ENCODE data around the gene ENOX1. TPM values are rescaled to one million over a fixed set of nuclear protein-coding genes. Genes with fewer than 3 reads are reported as not detected.

The ENOX1 gene
- total RNA-seq, 2 donors from 2014 or later = 0.14 to 11.7 TPM

DNA sequence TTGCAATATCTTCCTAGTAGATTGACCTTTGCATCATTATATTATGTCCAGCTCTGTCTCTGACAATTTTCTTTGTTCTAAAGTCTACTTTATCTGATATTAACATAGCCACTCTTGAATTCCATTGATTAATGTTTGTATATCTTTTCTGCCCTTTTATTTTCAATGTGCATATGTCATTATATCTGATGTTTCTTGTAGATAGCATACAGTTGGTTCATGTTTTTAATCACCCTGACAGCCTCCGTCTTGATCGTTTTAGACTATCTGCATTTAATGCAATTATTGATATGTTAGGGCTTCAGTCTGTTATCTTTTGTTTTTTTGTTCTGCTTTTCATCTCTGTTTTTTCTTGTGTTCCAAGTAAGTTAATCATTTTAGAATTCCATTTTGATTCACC lies 159.8 kb downstream of the ENOX1 start:
- peaks cover 6 to 20% of the 10 kb centered on the region in 2 donors for H3K27me3 Mint-ChIP-seq
- no peak overlapping the region for H3K4me3 Mint-ChIP-seq
- ATAC-seq (no peak), DNase-seq (ENCODE audit: low spot score) (no peak)
- no peak overlapping the region for H3K27ac Mint-ChIP-seq
- H3K9me3 Mint-ChIP-seq = peaks cover 5% of the 10 kb centered on the region
- peaks cover 3% of the 10 kb centered on the region for H3K36me3 Mint-ChIP-seq
- no peaks in the 10 kb centered on the region for H3K4me1 Mint-ChIP-seq (ENCODE audit: low read depth in 2 of 2)

DNA sequence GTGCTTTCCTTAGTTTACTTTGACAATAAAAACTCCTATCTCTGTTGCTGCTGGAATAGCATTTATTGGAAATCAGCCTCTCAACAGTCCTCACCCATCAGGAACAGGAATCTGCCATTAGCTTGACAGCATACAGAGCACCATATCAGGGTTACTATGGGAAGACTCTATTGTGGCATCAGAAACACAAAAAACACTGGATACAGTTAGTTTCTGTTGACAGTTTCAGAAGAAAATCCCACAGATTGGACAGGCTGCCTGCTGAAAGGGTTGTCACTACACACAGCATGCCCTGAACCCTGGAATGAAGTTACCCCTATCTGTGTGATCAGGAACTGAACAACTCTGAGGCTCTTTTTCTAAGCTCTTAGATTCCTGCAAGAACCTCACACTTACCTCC lies 172.7 kb downstream of the ENOX1 start:
- Mint-ChIP-seq H3K4me1 (ENCODE audit: low read depth in 2 of 2) (no peaks in the 10 kb centered on the region), H3K4me3 (no peak overlapping the region), H3K27me3 (no peaks in the 10 kb centered on the region), H3K36me3 (peaks cover 4% of the 10 kb centered on the region), H3K9me3 (peaks cover 3% of the 10 kb centered on the region), H3K27ac (no peak overlapping the region)
- no peak for DNase-seq (ENCODE audit: low spot score)
- no peak for ATAC-seq

DNA sequence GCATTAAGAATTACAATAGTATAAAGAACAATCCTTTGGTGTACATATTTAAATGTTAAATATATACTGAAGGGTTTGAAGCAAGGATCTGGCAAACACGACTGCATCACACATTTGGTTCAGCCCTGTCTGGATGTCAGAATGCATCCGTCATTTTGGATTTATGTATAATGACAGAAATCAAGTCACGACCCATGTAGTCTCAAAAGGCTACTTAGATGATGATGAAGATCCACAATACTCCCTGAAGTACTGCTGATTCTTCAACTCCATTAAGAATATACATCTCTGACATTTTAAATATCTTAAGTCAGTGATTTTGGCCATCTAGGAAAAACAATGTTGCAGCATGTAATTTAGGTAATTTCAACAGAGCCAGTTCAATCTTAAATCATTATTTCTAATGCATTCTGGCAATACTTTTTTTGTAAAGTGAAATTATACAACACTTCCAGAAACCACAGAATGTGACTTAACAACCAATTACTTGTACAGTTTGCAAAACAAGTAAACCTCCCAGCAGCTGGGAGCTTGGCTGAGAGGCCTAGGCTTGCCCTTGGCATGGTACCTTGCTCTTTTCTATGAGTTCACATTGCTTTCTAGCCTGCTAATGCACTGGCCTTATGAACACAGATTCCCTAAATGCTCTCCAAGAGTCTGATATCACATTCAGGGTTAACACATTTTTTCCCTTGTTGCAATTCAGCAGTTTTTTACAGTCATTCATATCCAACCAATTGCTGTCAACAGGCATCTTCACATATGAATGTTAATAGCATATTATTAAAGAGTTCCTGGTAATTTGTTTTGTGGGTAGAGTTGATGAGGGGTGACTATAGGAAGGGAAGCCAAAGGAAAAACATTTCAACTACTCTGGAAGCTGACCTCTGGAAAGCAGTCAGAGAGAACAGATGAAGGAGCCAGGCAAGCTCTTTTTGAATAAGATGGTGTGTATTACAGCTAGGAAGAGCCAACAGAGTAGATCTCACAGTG lies 175.2 kb downstream of the ENOX1 start:
- Mint-ChIP-seq H3K27ac (no peak overlapping the region), H3K4me3 (no peak overlapping the region), H3K9me3 (no peaks in the 10 kb centered on the region), H3K36me3 (no peaks in the 10 kb centered on the region), H3K4me1 (ENCODE audit: low read depth in 2 of 2) (no peaks in the 10 kb centered on the region), H3K27me3 (peaks cover 0 to under 1% of the 10 kb centered on the region in 2 donors)
- ATAC-seq (no peak), DNase-seq (ENCODE audit: low spot score) (no peak)

DNA sequence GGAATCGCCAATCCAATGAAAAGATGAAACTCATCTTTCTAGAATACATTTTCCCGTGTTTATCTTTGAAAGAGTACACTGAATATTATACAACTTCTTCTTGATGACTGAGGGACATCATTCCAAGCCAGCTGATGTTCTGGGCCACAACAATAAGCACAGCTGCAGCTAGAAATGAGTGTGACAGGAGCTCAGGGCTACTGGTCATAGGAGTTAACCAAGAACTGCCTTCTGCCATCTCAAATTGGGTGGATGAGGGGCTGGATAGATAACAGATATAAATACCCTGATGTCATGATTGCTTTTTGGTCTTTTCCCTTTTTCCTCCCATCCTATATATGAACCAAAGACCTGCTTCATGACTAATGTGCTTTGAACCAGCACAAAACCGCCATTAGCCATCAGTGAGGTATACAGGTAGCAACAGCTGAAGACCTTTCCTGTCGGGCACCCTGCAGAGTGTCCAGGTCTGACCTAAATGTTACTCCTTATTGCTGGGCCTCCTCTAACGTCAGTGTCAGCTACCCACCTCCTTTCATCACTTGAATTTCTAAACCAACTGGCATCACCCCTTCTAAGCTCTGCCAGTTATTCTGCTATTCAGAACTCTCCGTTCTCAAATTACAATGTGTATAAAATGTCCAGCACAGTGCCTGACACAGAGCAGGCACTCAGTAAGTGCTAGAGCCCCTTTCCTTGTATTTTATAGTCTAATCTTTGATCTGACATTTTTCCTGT lies 178.2 kb downstream of the ENOX1 start:
- Mint-ChIP-seq H3K27me3 (peaks cover 0 to 9% of the 10 kb centered on the region in 2 donors), H3K4me3 (no peak overlapping the region), H3K4me1 (ENCODE audit: low read depth in 2 of 2) (no peaks in the 10 kb centered on the region), H3K36me3 (peaks cover 11% of the 10 kb centered on the region), H3K27ac (no peak overlapping the region), H3K9me3 (peaks cover 6% of the 10 kb centered on the region)
- no peak for DNase-seq (ENCODE audit: low spot score)
- no peak for ATAC-seq

DNA sequence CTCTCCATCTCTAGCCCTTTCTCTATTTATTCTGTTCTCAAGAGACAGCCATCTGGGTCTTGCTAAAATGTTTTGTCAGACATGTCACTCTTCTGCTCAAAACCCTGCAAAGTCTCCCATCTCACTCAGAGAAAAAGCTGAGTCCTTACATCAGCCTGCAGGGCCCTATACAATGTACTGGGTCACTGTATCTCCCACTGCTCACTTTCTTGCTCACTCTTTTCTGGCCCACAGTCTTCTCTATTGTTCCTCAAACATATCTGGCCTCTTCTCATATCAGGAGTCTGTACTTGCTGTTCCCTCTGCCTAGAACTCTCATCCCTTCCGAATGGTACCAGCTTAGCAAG lies 189.2 kb downstream of the ENOX1 start:
- Mint-ChIP-seq H3K4me1 (ENCODE audit: low read depth in 2 of 2) (no peaks in the 10 kb centered on the region), H3K27ac (no peak overlapping the region), H3K27me3 (peaks cover 8 to 16% of the 10 kb centered on the region in 2 donors), H3K9me3 (peaks cover 14% of the 10 kb centered on the region), H3K4me3 (no peak overlapping the region), H3K36me3 (no peaks in the 10 kb centered on the region)
- DNase-seq (ENCODE audit: low spot score) = no peak
- no peak for ATAC-seq

DNA sequence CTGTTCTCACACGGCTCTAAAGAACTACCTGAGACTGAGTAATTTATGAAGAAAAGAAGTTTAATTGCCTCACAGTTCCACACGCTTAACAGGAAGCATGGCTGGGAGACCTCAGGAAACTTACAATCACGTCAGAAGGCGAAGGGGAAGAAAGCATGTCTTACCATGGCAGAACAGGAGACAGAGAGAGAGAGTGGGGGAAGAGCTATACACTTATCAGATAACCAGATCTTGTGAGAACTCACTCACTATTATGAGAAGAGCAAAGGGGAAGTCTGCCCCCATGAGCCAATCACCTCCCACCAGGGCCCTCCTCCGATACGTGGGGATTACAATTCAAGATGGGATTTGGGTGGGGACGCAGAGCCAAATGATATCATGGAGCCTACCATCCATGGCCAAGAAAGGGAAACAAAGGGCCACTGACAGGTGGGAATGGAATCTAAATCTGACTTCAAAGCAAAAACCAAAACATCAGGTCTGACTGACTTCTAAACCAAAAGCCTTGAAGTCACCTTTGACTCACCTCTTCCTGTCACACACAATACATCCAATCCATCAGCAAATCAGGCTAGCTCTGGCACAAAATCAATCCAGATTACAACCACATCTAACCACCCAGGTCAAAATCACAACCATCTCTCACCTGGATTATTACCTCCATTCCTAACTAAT lies 189.7 kb downstream of the ENOX1 start:
- H3K4me3 Mint-ChIP-seq = no peak overlapping the region
- no peak for ATAC-seq

DNA sequence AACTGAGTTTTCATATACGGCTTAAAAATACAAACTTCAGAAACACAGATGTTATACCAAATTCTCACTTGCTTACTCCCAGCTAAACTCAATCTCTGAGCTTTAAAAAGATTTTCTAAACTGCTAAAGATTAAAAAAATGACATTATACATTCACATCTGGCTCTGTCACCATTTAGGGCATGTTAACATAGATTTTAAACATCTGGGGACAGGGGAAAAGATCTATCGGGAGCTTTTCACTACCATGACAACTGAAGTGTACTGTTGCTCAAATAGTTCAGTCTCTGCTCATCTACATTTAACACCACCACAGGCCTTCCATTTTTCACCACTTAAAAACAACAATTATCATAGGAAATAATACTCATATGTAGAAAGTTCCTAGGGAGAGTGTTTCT lies 190.8 kb downstream of the ENOX1 start:
- H3K9me3 Mint-ChIP-seq = peaks cover 11% of the 10 kb centered on the region
- no peak overlapping the region for H3K27ac Mint-ChIP-seq
- H3K4me3 Mint-ChIP-seq = no peak overlapping the region
- peaks cover 8 to 21% of the 10 kb centered on the region in 2 donors for H3K27me3 Mint-ChIP-seq
- H3K4me1 Mint-ChIP-seq (ENCODE audit: low read depth in 2 of 2) = no peaks in the 10 kb centered on the region
- DNase-seq (ENCODE audit: low spot score) (no peak), ATAC-seq (no peak)
- H3K36me3 Mint-ChIP-seq = no peaks in the 10 kb centered on the region

More for the DNA sequence above, 189.7 kb downstream of the ENOX1 start:
- Mint-ChIP-seq H3K27me3 (peaks cover 8 to 16% of the 10 kb centered on the region in 2 donors), H3K36me3 (no peaks in the 10 kb centered on the region), H3K4me1 (ENCODE audit: low read depth in 2 of 2) (no peaks in the 10 kb centered on the region), H3K9me3 (peaks cover 14% of the 10 kb centered on the region), H3K27ac (no peak overlapping the region)
- DNase-seq (ENCODE audit: low spot score) = no peak

DNA sequence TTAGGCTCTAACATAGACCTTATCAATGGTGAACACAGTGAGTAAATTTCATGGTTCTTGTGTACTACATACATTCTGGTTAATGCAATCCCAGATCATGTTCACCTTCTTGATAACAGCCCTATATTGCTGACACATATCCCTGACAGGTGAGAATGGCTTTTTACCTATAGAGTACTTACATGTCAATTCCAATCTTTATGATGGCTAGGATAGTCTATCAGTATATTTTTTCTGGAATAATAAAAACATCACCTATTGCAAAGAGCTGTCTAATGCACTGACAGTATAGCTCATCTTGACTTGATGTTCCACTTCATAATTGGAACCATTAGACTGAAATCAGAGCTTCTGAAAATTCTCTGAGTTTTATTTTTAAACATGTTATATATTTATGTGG lies 199.4 kb downstream of the ENOX1 start:
- Mint-ChIP-seq H3K27ac (no peak overlapping the region), H3K27me3 (peaks cover 0 to 13% of the 10 kb centered on the region in 2 donors), H3K4me3 (no peak overlapping the region), H3K4me1 (ENCODE audit: low read depth in 2 of 2) (no peaks in the 10 kb centered on the region), H3K9me3 (no peaks in the 10 kb centered on the region), H3K36me3 (no peaks in the 10 kb centered on the region)
- ATAC-seq = no peak
- no peak for DNase-seq (ENCODE audit: low spot score)

DNA sequence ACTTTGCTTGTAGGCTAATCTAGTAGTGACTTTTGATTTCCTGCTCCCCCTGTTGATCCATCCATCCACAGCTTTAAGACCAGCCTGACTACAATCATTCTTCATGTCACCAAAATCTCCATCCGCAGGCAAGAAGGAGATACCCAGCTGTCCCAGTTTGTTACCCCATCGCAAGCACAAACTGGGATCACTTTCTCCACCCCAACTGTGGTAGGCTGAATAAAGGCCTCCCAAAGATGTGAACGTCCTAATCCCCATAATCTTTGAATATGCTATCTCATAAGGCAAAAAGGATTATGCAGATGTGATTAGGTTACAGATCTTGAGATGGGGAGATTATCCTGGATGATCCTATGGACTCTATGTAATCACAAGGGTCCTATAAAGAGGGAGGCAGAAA lies 202.0 kb downstream of the ENOX1 start:
- DNase-seq (ENCODE audit: low spot score) = no peak

DNA sequence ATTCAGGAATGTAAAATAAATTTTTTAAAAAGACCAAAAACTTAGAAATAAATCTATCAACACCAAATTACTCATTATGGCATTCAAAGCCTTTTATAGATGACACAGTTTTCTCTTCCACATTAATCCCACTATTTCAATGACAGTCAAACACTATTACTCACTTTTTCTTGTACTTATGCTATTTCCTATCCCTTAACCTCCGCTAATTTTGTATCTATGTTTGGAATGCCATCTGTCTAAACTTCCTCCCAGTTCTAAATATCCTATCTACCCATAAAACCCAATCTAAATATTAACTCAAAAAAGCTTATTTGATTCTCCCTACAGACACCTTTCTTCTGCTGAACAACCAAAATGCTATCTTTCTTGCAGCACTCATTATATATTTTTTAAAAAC lies 203.5 kb downstream of the ENOX1 start:
- H3K4me3 Mint-ChIP-seq = no peak overlapping the region
- DNase-seq (ENCODE audit: low spot score) (no peak), ATAC-seq (no peak)
- H3K27me3 Mint-ChIP-seq = peaks cover 0 to 7% of the 10 kb centered on the region in 2 donors
- no peak overlapping the region for H3K27ac Mint-ChIP-seq
- H3K36me3 Mint-ChIP-seq = no peaks in the 10 kb centered on the region
- H3K4me1 Mint-ChIP-seq (ENCODE audit: low read depth in 2 of 2) = no peaks in the 10 kb centered on the region
- no peaks in the 10 kb centered on the region for H3K9me3 Mint-ChIP-seq

More for the DNA sequence above, 202.0 kb downstream of the ENOX1 start:
- Mint-ChIP-seq H3K27ac (no peak overlapping the region), H3K4me1 (ENCODE audit: low read depth in 2 of 2) (no peaks in the 10 kb centered on the region), H3K27me3 (peaks cover 0 to under 1% of the 10 kb centered on the region in 2 donors), H3K36me3 (no peaks in the 10 kb centered on the region), H3K4me3 (no peak overlapping the region), H3K9me3 (no peaks in the 10 kb centered on the region)
- ATAC-seq = no peak

DNA sequence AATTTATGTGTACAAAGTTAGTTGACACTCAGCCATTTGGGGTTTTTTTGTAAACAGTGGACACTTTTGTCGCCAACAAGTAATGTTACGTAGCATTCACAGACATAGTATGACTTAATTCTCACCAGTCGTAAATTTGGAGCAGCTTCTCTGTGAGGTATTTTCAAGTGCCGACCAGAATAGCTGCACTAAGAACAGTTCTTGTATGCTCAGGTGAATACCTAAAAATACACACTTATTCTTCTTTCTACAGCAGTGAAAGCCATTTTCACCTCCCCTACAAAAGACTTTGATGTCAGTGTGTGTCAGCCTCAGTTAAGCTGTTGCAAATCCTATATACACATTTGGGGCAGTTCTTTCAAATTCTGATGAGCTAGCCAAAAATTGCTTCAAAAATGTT lies 206.5 kb downstream of the ENOX1 start:
- DNase-seq (ENCODE audit: low spot score) (no peak), ATAC-seq (no peak)
- H3K27ac Mint-ChIP-seq = no peak overlapping the region
- H3K27me3 Mint-ChIP-seq = peaks cover 0 to 13% of the 10 kb centered on the region in 2 donors
- no peaks in the 10 kb centered on the region for H3K36me3 Mint-ChIP-seq
- H3K9me3 Mint-ChIP-seq = no peaks in the 10 kb centered on the region
- H3K4me3 Mint-ChIP-seq = no peak overlapping the region
- no peaks in the 10 kb centered on the region for H3K4me1 Mint-ChIP-seq (ENCODE audit: low read depth in 2 of 2)

DNA sequence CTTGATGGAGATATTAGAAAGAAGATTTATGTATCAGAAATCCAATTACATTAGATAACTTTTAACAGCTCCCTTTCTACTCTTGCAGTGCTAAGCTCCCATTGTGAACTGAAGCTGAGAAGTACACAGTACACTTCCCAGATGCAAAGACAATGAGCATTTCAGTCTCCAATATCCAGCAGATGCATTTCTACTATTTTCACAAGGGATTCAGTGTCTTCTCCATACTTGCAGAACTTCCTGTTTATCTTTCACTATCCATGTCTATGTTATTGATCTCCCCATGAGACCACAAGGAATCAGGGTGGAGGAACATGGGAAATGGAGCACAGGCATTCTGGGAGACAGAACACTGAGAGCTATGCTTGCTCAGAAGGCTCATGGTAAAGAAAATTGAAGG lies 207.5 kb downstream of the ENOX1 start:
- DNase-seq (ENCODE audit: low spot score) (no peak), ATAC-seq (no peak)
- Mint-ChIP-seq H3K9me3 (no peaks in the 10 kb centered on the region), H3K4me3 (no peak overlapping the region), H3K36me3 (no peaks in the 10 kb centered on the region), H3K27me3 (peaks cover 0 to 13% of the 10 kb centered on the region in 2 donors), H3K4me1 (ENCODE audit: low read depth in 2 of 2) (peaks cover 3 to 5% of the 10 kb centered on the region in 2 donors), H3K27ac (no peak overlapping the region)

DNA sequence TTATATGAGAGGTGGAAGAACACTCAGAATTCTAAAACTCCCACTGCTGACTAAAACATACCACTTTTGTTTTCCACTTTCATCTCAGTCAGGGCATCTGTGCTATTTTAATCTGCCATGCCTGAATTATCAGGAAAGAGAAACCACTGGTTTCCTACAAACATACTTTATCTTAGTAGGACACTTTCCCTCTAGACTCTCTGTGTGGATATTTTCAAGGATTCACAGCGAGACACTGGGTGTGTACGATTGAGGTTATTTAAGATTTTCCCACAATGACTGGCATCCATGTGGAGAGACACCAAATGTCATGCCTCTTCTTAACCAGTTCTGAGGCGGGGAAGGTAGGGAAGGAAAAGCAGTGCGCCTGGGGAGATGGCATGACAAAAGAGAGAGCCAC lies 212.2 kb downstream of the ENOX1 start:
- peak overlapping the region; percentile 57 for H3K4me3 Mint-ChIP-seq
- DNase-seq (ENCODE audit: low spot score) (no peak), ATAC-seq (no peak)
- peaks cover 3 to 10% of the 10 kb centered on the region in 2 donors for H3K4me1 Mint-ChIP-seq (ENCODE audit: low read depth in 2 of 2)
- H3K9me3 Mint-ChIP-seq = no peaks in the 10 kb centered on the region
- peak overlapping the region in 1 of 2 donors; percentile 69 for H3K27ac Mint-ChIP-seq
- peaks cover 0 to 22% of the 10 kb centered on the region in 2 donors for H3K27me3 Mint-ChIP-seq
- no peaks in the 10 kb centered on the region for H3K36me3 Mint-ChIP-seq

All from natural killer cell treated with Interleukin-12 subunit alpha and Interleukin-12 subunit beta and Interleukin-15 and Interleukin-18, amount 100 ng/mL, for 72 hours (primary cell).